ENCODE data around the gene TTLL4. TPM values are rescaled to one million over a fixed set of nuclear protein-coding genes. Genes with fewer than 3 reads are reported as not detected.

TTLL4 gene
- total and polyA plus RNA-seq, 2 donors: 8.8 to 9.4 TPM

DNA sequence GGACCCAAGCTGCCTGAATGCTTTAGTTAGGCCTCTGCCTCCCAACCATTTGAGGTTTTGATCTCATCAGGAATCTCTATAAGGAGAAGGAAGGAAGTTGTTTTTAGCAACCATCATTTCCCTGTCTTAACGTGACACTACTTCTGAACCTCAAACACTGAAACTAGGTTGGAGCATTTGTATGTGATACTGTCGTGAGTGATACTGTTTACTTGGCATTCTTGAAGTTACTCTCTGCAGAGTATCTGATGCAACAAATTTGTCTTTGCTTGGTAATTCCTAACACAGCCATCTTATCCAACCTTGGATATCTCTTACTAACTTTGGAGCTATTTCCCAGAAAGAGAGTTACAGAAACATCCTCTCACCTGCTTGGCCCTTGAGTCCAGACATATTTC is 22.1 kb downstream of the TTLL4 start:
- Histone ChIP-seq H3K27ac (ENCODE audit: low read depth in 1 of 2, low read length in 1 of 2) (no peak overlapping the region), H3K36me3 (ENCODE audit: control insufficient read depth in 2 of 2, insufficient read depth in 2 of 2, low read length in 1 of 2) (peaks cover 6 to 9% of the 10 kb centered on the region in 2 donors), H3K27me3 (ENCODE audit: control insufficient read depth in 2 of 2, insufficient read depth in 1 of 2, low read length in 1 of 2) (no peaks in the 10 kb centered on the region), H3K9me3 (ENCODE audit: control insufficient read depth in 2 of 2, insufficient read depth in 1 of 2, low read length in 1 of 2) (no peaks in the 10 kb centered on the region), H3K4me3 (ENCODE audit: low read length in 2 of 2) (no peak overlapping the region), H3K4me1 (ENCODE audit: control insufficient read depth in 2 of 2, insufficient read depth in 2 of 2, low read length in 2 of 2) (peaks cover 0 to 3% of the 10 kb centered on the region in 2 donors)
- DNase-seq (ENCODE audit: low read depth in 6 of 9, low spot score in 9 of 9): no peak
- WGBS: 88% methylated on average over 2 of the region's 2 CpGs

DNA sequence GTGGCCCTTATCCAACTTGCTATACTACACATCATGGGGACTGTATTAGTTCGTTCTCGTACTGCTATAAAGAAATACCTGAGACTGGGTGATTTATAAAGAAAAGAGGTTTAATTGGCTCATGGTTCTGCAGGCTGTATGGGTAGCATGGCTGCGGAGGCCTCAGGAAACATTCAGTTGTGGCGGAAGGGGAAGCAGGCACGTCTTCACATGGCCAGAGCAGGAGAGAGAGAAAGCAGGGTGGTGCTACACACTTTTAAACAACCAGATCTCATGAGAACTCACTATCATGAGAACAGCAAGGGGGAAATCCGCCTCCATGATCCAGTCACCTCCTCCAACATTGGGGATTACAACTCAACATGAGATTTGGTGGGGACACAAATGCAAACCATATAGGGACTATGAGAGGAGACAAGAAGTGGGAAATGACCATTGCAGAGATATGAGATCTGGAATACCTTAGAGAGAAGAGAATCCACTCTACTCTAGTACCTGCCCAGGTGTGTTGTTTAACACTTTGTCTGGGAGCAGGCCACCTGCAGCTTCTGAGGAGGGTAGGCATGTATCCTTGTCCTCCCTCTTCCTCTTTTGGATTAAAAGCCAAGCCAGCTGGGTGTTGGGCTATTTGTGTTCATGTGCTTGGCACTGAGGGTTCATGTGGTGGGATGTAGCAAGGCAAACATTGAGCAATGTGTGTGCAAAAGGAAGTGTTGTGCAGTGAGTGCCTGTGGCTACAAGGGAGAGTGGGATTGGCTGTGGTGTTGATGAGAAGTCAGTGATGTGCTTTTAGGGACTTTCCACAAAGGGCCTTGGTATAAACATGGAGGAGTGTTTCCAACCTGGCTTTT is 22.8 kb downstream of the TTLL4 start:
- H3K4me3 ChIP-seq (ENCODE audit: low read length in 2 of 2): no peak overlapping the region
- H3K9me3 ChIP-seq (ENCODE audit: control insufficient read depth in 2 of 2, insufficient read depth in 1 of 2, low read length in 1 of 2): no peaks in the 10 kb centered on the region
- no peak overlapping the region for H3K27ac ChIP-seq (ENCODE audit: low read depth in 1 of 2, low read length in 1 of 2)
- no peaks in the 10 kb centered on the region for H3K27me3 ChIP-seq (ENCODE audit: control insufficient read depth in 2 of 2, insufficient read depth in 1 of 2, low read length in 1 of 2)
- DNase-seq (ENCODE audit: low read depth in 6 of 9, low spot score in 9 of 9): peak in 1 of 9 donors; percentile 21
- WGBS: 98% methylated on average over 6 of the region's 6 CpGs
- H3K36me3 ChIP-seq (ENCODE audit: control insufficient read depth in 2 of 2, insufficient read depth in 2 of 2, low read length in 1 of 2): peaks cover 12 to 15% of the 10 kb centered on the region in 2 donors
- H3K4me1 ChIP-seq (ENCODE audit: control insufficient read depth in 2 of 2, insufficient read depth in 2 of 2, low read length in 2 of 2): peaks cover 0 to 3% of the 10 kb centered on the region in 2 donors

- Histone ChIP-seq H3K36me3 (ENCODE audit: control insufficient read depth in 2 of 2, insufficient read depth in 2 of 2, low read length in 1 of 2) (peaks cover 16 to 18% of the 10 kb centered on the region in 2 donors), H3K27me3 (ENCODE audit: control insufficient read depth in 2 of 2, insufficient read depth in 1 of 2, low read length in 1 of 2) (no peaks in the 10 kb centered on the region), H3K27ac (ENCODE audit: low read depth in 1 of 2, low read length in 1 of 2) (no peak overlapping the region), H3K4me3 (ENCODE audit: low read length in 2 of 2) (no peak overlapping the region), H3K4me1 (ENCODE audit: control insufficient read depth in 2 of 2, insufficient read depth in 2 of 2, low read length in 2 of 2) (peaks cover 0 to 3% of the 10 kb centered on the region in 2 donors), H3K9me3 (ENCODE audit: control insufficient read depth in 2 of 2, insufficient read depth in 1 of 2, low read length in 1 of 2) (no peaks in the 10 kb centered on the region)
- WGBS: 98% methylated on average over 8 of the region's 8 CpGs
- DNase-seq (ENCODE audit: low read depth in 6 of 9, low spot score in 9 of 9): no peak
These were observed 23.7 kb downstream of the TTLL4 start for GRCh38 chr2:218734190-218734975.

DNA sequence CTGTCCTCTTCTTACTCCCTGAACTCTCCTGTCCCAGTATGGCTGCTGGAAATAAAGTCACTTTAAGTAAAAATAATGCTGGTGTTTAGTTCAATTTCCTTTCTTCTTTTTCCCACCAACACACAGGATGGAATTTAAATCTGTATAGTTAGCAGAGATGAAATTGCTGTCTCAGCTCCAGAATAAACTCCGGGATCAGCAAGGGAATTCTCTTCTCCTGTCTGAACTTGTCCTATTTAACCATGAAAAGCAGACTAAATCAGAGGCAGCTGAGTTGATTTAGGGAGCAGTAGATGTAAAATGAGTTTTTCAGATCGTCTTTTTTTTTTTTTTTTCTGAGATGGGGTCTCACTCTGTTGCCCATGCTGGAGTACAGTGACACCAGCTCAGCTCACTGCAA is 25.9 kb downstream of the TTLL4 start:
- WGBS: 90% methylated on average over 2 of the region's 2 CpGs
- Histone ChIP-seq H3K4me3 (ENCODE audit: low read length in 2 of 2) (no peak overlapping the region), H3K27ac (ENCODE audit: low read depth in 1 of 2, low read length in 1 of 2) (peak overlapping the region in 1 of 2 donors; percentile 10), H3K27me3 (ENCODE audit: control insufficient read depth in 2 of 2, insufficient read depth in 1 of 2, low read length in 1 of 2) (no peaks in the 10 kb centered on the region), H3K9me3 (ENCODE audit: control insufficient read depth in 2 of 2, insufficient read depth in 1 of 2, low read length in 1 of 2) (no peaks in the 10 kb centered on the region), H3K4me1 (ENCODE audit: control insufficient read depth in 2 of 2, insufficient read depth in 2 of 2, low read length in 2 of 2) (peaks cover 0 to 3% of the 10 kb centered on the region in 2 donors), H3K36me3 (ENCODE audit: control insufficient read depth in 2 of 2, insufficient read depth in 2 of 2, low read length in 1 of 2) (peaks cover 24 to 28% of the 10 kb centered on the region in 2 donors)
- DNase-seq (ENCODE audit: low read depth in 6 of 9, low spot score in 9 of 9): no peak

DNA sequence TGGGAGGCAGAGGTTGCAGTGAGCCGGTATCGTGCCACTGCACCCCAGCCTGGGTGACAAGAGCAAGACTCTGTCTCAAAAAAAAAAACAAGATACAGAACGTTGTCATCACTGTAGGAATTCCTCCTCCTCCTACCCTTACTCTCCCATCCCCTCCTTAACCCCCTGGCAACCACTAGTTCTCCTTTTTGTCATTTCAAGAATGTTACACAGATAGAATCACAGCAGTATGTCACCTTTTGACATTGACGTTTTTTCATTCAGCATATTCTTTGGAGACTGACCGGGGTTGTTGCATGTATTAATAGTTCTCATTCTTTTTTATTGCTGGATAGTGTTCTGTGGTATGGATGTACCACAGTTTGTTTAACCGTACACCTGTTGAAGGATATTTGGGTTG is 32.4 kb downstream of the TTLL4 start:
- Histone ChIP-seq H3K4me3 (ENCODE audit: low read length in 2 of 2) (no peak overlapping the region), H3K27ac (ENCODE audit: low read depth in 1 of 2, low read length in 1 of 2) (no peak overlapping the region), H3K4me1 (ENCODE audit: control insufficient read depth in 2 of 2, insufficient read depth in 2 of 2, low read length in 2 of 2) (no peaks in the 10 kb centered on the region), H3K27me3 (ENCODE audit: control insufficient read depth in 2 of 2, insufficient read depth in 1 of 2, low read length in 1 of 2) (no peaks in the 10 kb centered on the region), H3K9me3 (ENCODE audit: control insufficient read depth in 2 of 2, insufficient read depth in 1 of 2, low read length in 1 of 2) (no peaks in the 10 kb centered on the region), H3K36me3 (ENCODE audit: control insufficient read depth in 2 of 2, insufficient read depth in 2 of 2, low read length in 1 of 2) (peaks cover 32 to 49% of the 10 kb centered on the region in 2 donors)
- DNase-seq (ENCODE audit: low read depth in 6 of 9, low spot score in 9 of 9): no peak
- WGBS: 93% methylated on average over 6 of the region's 6 CpGs

DNA sequence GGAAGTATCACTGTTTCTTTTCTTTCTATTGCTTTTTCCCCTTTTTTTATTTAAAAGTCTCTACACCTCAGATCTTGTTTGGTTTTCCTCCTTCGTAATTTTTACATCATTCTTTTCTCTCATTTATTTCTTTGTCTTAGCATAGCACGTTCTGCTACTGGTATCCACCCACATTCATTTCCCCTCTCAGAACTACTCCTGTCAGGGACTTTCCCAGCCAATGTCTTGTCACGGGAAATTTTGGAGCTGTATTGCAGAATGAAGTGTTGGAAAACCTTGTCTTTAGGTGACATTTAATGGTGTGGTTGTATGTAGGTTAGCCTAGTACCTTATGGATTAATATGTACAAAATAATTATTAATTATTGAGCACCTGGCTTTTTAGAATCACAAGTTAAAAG is 34.0 kb downstream of the TTLL4 start:
- H3K27me3 ChIP-seq (ENCODE audit: control insufficient read depth in 2 of 2, insufficient read depth in 1 of 2, low read length in 1 of 2): no peaks in the 10 kb centered on the region
- H3K27ac ChIP-seq (ENCODE audit: low read depth in 1 of 2, low read length in 1 of 2): no peak overlapping the region
- no peaks in the 10 kb centered on the region for H3K9me3 ChIP-seq (ENCODE audit: control insufficient read depth in 2 of 2, insufficient read depth in 1 of 2, low read length in 1 of 2)
- H3K4me1 ChIP-seq (ENCODE audit: control insufficient read depth in 2 of 2, insufficient read depth in 2 of 2, low read length in 2 of 2): no peaks in the 10 kb centered on the region
- H3K4me3 ChIP-seq (ENCODE audit: low read length in 2 of 2): no peak overlapping the region
- no peak for DNase-seq (ENCODE audit: low read depth in 6 of 9, low spot score in 9 of 9)
- 88% methylated on average over 3 of the region's 3 CpGs for WGBS
- H3K36me3 ChIP-seq (ENCODE audit: control insufficient read depth in 2 of 2, insufficient read depth in 2 of 2, low read length in 1 of 2): peaks cover 29 to 51% of the 10 kb centered on the region in 2 donors

- no peak overlapping the region for H3K27ac ChIP-seq (ENCODE audit: low read depth in 1 of 2, low read length in 1 of 2)
- WGBS: 96% methylated on average over 5 of the region's 5 CpGs
- H3K4me1 ChIP-seq (ENCODE audit: control insufficient read depth in 2 of 2, insufficient read depth in 2 of 2, low read length in 2 of 2): no peaks in the 10 kb centered on the region
- no peak overlapping the region for H3K4me3 ChIP-seq (ENCODE audit: low read length in 2 of 2)
- no peaks in the 10 kb centered on the region for H3K9me3 ChIP-seq (ENCODE audit: control insufficient read depth in 2 of 2, insufficient read depth in 1 of 2, low read length in 1 of 2)
- peaks cover 35 to 56% of the 10 kb centered on the region in 2 donors for H3K36me3 ChIP-seq (ENCODE audit: control insufficient read depth in 2 of 2, insufficient read depth in 2 of 2, low read length in 1 of 2)
- no peak for DNase-seq (ENCODE audit: low read depth in 6 of 9, low spot score in 9 of 9)
- no peaks in the 10 kb centered on the region for H3K27me3 ChIP-seq (ENCODE audit: control insufficient read depth in 2 of 2, insufficient read depth in 1 of 2, low read length in 1 of 2)
These were observed 34.5 kb downstream of the TTLL4 start for GRCh38 chr2:218745160-218745558.

DNA sequence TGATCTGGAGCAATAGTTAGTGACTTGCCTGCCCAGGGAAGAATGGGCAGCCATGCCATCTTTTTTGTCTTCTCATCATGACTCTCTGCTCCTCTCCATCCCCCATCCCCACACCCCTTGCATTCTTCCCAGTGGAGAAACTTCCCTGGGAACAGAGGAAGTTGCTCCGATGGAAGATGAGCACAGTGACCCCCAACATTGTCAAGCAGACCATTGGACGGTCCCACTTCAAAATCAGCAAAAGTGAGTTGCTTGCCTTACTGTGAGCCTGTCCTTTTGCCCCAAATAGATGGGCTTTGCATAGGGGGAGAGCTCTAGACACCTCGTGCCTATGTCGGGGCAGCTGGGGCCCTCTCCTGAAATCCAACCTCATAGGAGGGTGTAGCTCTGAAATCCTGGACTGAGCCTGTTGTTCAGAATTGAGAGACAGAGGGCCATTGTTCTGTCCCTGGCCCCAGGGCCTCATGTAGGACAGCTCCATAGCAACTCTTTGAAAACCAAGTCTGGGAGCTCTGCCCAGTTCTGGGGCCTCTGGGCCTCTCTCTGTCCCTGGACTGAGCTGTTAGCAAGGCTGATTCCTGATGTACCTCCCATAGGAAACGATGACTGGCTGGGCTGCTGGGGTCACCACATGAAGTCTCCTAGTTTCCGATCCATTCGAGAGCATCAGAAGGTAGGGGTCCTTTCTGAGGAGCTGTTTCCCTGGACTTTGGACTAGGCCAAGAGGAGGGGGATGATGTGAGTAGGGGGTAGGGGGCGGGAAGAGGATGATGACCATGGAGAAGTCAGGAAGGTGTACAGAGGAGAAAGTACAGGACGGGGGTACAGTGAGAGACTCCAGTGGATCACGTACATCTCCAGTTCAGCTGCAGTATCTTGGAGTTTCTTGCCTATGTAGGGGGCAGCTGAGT is 35.2 kb downstream of the TTLL4 start:
- Histone ChIP-seq H3K36me3 (ENCODE audit: control insufficient read depth in 2 of 2, insufficient read depth in 2 of 2, low read length in 1 of 2) (peaks cover 39 to 56% of the 10 kb centered on the region in 2 donors), H3K9me3 (ENCODE audit: control insufficient read depth in 2 of 2, insufficient read depth in 1 of 2, low read length in 1 of 2) (no peaks in the 10 kb centered on the region), H3K4me3 (ENCODE audit: low read length in 2 of 2) (no peak overlapping the region), H3K4me1 (ENCODE audit: control insufficient read depth in 2 of 2, insufficient read depth in 2 of 2, low read length in 2 of 2) (no peaks in the 10 kb centered on the region), H3K27ac (ENCODE audit: low read depth in 1 of 2, low read length in 1 of 2) (no peak overlapping the region), H3K27me3 (ENCODE audit: control insufficient read depth in 2 of 2, insufficient read depth in 1 of 2, low read length in 1 of 2) (no peaks in the 10 kb centered on the region)
- 98% methylated on average over 10 of the region's 10 CpGs for WGBS
- DNase-seq (ENCODE audit: low read depth in 6 of 9, low spot score in 9 of 9): no peak

Data from thymus (tissue), 11 donors.